Measurements from ENCODE around the gene MED12L. TPM values are rescaled to one million over a fixed set of nuclear protein-coding genes. Genes with fewer than 3 reads are reported as not detected.

MED12L gene
- total RNA-seq, 1 experiment from 2014 or later: 14.9 TPM

GRCh38 chr3:151205482-151205881 lies 120.0 kb downstream of the MED12L start:
- no peaks in the 10 kb centered on the region for H3K23me2 ChIP-seq (ENCODE audit: insufficient read length, low read depth, low read length, poor library complexity, severe bottlenecking)
- no peak overlapping the region for H4K5ac ChIP-seq (ENCODE audit: insufficient read length, low read depth, low read length)
- no peaks in the 10 kb centered on the region; the same call in 1 of the 2 replicates for H3K4me1 ChIP-seq (ENCODE audit: insufficient read depth, low read length)
- no peak overlapping the region for H2BK15ac ChIP-seq (ENCODE audit: low read depth, low read length)
- Mint-ChIP-seq H3K27me3 (ENCODE audit: low read depth) (no peaks in the 10 kb centered on the region), H3K36me3 (ENCODE audit: insufficient read depth in 1 of 3, low read depth in 3 of 3) (no peaks in the 10 kb centered on the region), H3K9me3 (no peaks in the 10 kb centered on the region), H3K4me3 (no peak overlapping the region), H3K4me1 (peaks cover under 1% of the 10 kb centered on the region in 2 experiments), H3K27ac (0 out of 7 replicates have a peak overlapping the region, but pooled peaks of 1 of the 3 experiments have one; percentile 34)
- no peaks in the 10 kb centered on the region for H3K79me2 ChIP-seq (ENCODE audit: insufficient read depth, low read length)
- no peak overlapping the region for H4K91ac ChIP-seq (ENCODE audit: insufficient read length, low read depth, low read length)
- H3K9me3 ChIP-seq (ENCODE audit: control insufficient read depth, low read depth, low read length): no peaks in the 10 kb centered on the region
- H3K9ac ChIP-seq (ENCODE audit: extremely low read depth, insufficient read length, low read length): no peak overlapping the region
- no peaks in the 10 kb centered on the region for H3K27me3 ChIP-seq (ENCODE audit: insufficient read depth, low read length)
- no peak overlapping the region for H3K56ac ChIP-seq (ENCODE audit: insufficient read length, low read depth, low read length)
- no peak overlapping the region for H3K23ac ChIP-seq (ENCODE audit: insufficient read length, low read depth, low read length)
- no peak overlapping the region for H3K18ac ChIP-seq (ENCODE audit: insufficient read length, low read depth, low read length)
- no peak overlapping the region for H3K27ac ChIP-seq (ENCODE audit: insufficient read length, low read depth, low read length)
- no peak overlapping the region for H4K8ac ChIP-seq (replicated peaks; ENCODE audit: insufficient read length, low read depth, low read length)
- H2BK5ac ChIP-seq (ENCODE audit: insufficient read length, low read length): no peak overlapping the region
- H2AFZ ChIP-seq (ENCODE audit: low read length): no peak overlapping the region
- WGBS (ENCODE audit: extremely low coverage, insufficient read length, low lambda C conversion rate): no CpG with 5 or more reads among the region's 6 CpGs
- no peak for TF ChIP-seq CTCF (conservative IDR thresholded peaks at IDR 0.05)
- no peak for DNase-seq
- H3K4me2 ChIP-seq (ENCODE audit: insufficient read depth, insufficient read length, low read length): no peak overlapping the region
- no peaks in the 10 kb centered on the region for H3K79me1 ChIP-seq (ENCODE audit: insufficient read depth, low read depth, low read length, poor library complexity, severe bottlenecking)
- no peak overlapping the region for H2AK5ac ChIP-seq (ENCODE audit: insufficient read length, low read length)
- no peak overlapping the region for H3K4ac ChIP-seq (ENCODE audit: low read depth, low read length)
- no peak overlapping the region for H2BK120ac ChIP-seq (ENCODE audit: low read depth, low read length, poor library complexity, severe bottlenecking)
- no peak overlapping the region for H3K14ac ChIP-seq (ENCODE audit: insufficient read depth, low read length)
- no peak overlapping the region for H3T11ph ChIP-seq (ENCODE audit: low read length)
- no peak overlapping the region for H2BK20ac ChIP-seq (ENCODE audit: low read depth, low read length, poor library complexity, severe bottlenecking)
- H2BK12ac ChIP-seq (ENCODE audit: insufficient read length, low read depth, low read length): no peak overlapping the region
- H4K20me1 ChIP-seq (ENCODE audit: control insufficient read depth, insufficient read depth, insufficient read length): no peaks in the 10 kb centered on the region

Data from H9 (cell line).